Naive thymus-derived CD8-positive, alpha-beta T cell (primary cell): ENCODE results near the gene MANF. TPM values are rescaled to one million over a fixed set of nuclear protein-coding genes. Genes with fewer than 3 reads are reported as not detected.

Source experiments
- ATAC-seq, 2 donors: fragments of 150-1000 bp; cut with Tn5 transposase in 1 of 2; sonication (Bioruptor Pico), chemical (Tn5 transposase) in 1 of 2; 1 replicate in 1 of 2; 2 replicates in 1 of 2; pipeline ENCODE4 v1.10.0; 2021; ENCODE audit warnings: mild to moderate bottlenecking in 2 of 2, moderate library complexity in 2 of 2
- POLR2A ChIA-PET: fragments of 350-600 bp; sonication (Branson Sonifier 250); formaldehyde crosslinking; loops from one replicate; lab custom pipeline; 2021; ENCODE audit warnings: antibody characterized with exemption; lab: Charles Lee
- DNase-seq, 10 donors: peaks; one replicate each; pipeline versions ENCODE4 v3.0.0 to v3.0.0-alpha.2; 2020 to 2022
- H3K27ac Mint-ChIP-seq, 10 donors: one replicate each; pipeline ENCODE4 v1.8.0; 2020 to 2022; ENCODE audit warnings: mild to moderate bottlenecking in 10 of 10, mixed read lengths in 10 of 10, moderate library complexity in 4 of 10, inconsistent platforms in 1 of 10
- H3K27me3 Mint-ChIP-seq, 5 donors: one replicate each; pipeline ENCODE4 v1.8.0; 2021 to 2022; ENCODE audit warnings: mixed read lengths in 5 of 5
- H3K36me3 Mint-ChIP-seq, 3 donors: one replicate each; pipeline ENCODE4 v1.8.0; 2020 to 2022; ENCODE audit warnings: mixed read lengths in 3 of 3, mild to moderate bottlenecking in 2 of 3, inconsistent platforms in 1 of 3
- H3K4me1 Mint-ChIP-seq, 4 donors: one replicate each; pipeline ENCODE4 v1.8.0; 2021 to 2022; ENCODE audit warnings: mixed read lengths in 4 of 4
- H3K4me3 Mint-ChIP-seq, 10 donors: one replicate each; pipeline ENCODE4 v1.8.0; 2020 to 2022; ENCODE audit warnings: mild to moderate bottlenecking in 10 of 10, mixed read lengths in 10 of 10, moderate library complexity in 6 of 10, inconsistent platforms in 1 of 10
- H3K9me3 Mint-ChIP-seq, 9 donors: one replicate each; pipeline ENCODE4 v1.8.0; 2020 to 2022; ENCODE audit warnings: mixed read lengths in 9 of 9, mild to moderate bottlenecking in 3 of 9, inconsistent platforms in 1 of 9, moderate library complexity in 1 of 9
- polyA plus RNA-seq, 3 donors: library from polyadenylated mRNA; unstranded; fragments of 300-500 nt; fragmentation: Illumina TruSeq; gene quantifications; one replicate each; pipeline ENCODE4 v1.2.3, GENCODE V29; 2021
- total RNA-seq, 8 experiments: library from RNA in 2 of 8; stranded (reverse) in 2 of 8; gene quantifications; one replicate each; pipeline ENCODE4 v1.2.3 and lab custom pipeline; 2021 to 2026

Gene MANF
- total and polyA plus RNA-seq, 5 experiments from 2014 or later, result 41.6 to 56.2 (median 45.3) TPM

DNA sequence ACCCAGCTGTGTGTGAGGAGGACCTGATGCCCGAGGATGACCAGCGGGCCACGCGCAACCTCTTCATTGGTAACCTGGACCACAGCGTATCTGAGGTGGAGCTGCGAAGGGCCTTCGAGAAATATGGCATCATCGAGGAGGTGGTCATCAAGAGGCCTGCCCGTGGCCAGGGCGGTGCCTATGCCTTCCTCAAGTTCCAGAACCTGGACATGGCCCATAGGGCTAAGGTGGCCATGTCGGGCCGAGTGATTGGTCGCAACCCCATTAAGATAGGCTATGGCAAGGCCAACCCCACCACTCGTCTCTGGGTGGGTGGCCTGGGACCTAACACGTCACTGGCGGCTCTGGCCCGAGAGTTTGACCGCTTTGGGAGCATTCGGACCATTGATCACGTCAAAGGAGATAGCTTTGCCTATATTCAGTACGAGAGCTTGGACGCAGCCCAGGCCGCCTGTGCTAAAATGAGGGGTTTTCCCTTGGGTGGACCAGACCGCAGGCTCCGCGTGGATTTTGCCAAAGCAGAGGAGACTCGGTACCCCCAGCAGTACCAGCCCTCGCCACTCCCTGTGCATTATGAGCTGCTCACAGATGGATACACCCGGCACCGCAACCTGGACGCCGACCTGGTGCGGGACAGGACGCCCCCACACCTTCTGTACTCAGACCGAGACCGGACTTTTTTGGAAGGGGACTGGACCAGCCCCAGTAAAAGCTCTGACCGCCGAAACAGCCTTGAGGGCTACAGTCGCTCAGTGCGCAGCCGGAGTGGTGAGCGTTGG is 7.5 kb downstream of the MANF start:
- POLR2A ChIA-PET, result interaction anchor here (0.5 to 2.1 kb wide), 3 partner anchors 107 to 549 kb away, joined by 3 to 8 read pairs (median 6); partner anchors contain the start of genes DCAF1 and RRP9
- Mint-ChIP-seq H3K4me3 (peak overlapping the region; percentile 47 to 87 (median 72)), H3K27me3 (no peaks in the 10 kb centered on the region), H3K4me1 (peaks cover 22 to 76% (median 64%) of the 10 kb centered on the region in 4 donors), H3K36me3 (peaks cover 0 to 52% (median 21%) of the 10 kb centered on the region in 3 donors), H3K9me3 (peaks cover 0 to 10% (median 0%) of the 10 kb centered on the region in 9 donors), H3K27ac (peak overlapping the region in 9 of 10 donors; percentile 22 to 96 (median 63))
- no peak for ATAC-seq
- no peak for DNase-seq

DNA sequence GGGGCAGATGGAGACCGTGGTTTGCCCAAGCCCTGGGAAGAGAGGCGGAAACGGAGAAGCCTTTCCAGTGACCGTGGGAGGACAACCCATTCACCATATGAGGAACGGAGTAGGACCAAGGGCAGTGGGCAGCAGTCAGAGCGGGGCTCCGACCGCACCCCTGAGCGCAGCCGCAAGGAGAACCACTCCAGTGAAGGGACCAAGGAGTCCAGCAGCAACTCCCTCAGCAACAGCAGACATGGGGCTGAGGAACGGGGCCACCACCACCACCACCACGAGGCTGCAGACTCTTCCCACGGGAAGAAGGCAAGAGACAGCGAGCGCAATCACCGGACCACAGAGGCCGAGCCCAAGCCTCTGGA is 8.0 kb downstream of the MANF start:
- H3K4me3 Mint-ChIP-seq, result peak overlapping the region in 9 of 10 donors; percentile 15 to 79 (median 50)
- peaks cover 0 to 10% (median 0%) of the 10 kb centered on the region in 9 donors for H3K9me3 Mint-ChIP-seq
- POLR2A ChIA-PET, result interaction anchor here (0.5 to 2.1 kb wide), 2 partner anchors 106 to 108 kb away, joined by 6 to 8 read pairs; partner anchors contain the start of gene DCAF1
- peaks cover 0 to 52% (median 21%) of the 10 kb centered on the region in 3 donors for H3K36me3 Mint-ChIP-seq
- ATAC-seq (no peak), DNase-seq (no peak)
- H3K27me3 Mint-ChIP-seq, result no peaks in the 10 kb centered on the region
- H3K4me1 Mint-ChIP-seq, result peaks cover 19 to 70% (median 59%) of the 10 kb centered on the region in 4 donors
- H3K27ac Mint-ChIP-seq, result peak overlapping the region in 7 of 10 donors; percentile 25 to 96 (median 74)

DNA sequence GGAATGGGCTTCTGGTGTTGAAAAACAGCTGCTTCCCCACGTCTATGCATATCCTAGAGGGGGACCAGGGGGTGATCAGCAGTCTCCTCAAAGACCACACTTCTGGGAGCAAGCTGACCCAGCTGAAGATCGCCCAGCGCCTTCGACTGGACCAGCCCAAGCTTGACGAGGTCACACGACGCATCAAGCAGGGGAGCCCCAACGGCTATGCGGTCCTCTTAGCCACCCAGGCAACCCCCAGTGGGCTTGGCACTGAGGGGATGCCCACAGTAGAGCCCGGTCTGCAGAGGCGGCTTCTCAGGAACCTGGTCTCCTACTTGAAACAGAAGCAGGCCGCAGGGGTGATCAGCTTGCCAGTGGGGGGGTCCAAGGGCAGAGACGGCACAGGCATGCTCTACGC is 8.5 kb downstream of the MANF start:
- H3K4me3 Mint-ChIP-seq, result peak overlapping the region in 7 of 10 donors; percentile 10 to 73 (median 46)
- peak overlapping the region in 4 of 10 donors; percentile 59 to 86 (median 70) for H3K27ac Mint-ChIP-seq
- H3K36me3 Mint-ChIP-seq, result peaks cover 0 to 54% (median 21%) of the 10 kb centered on the region in 3 donors
- DNase-seq (no peak), ATAC-seq (no peak)
- H3K4me1 Mint-ChIP-seq, result peaks cover 19 to 67% (median 57%) of the 10 kb centered on the region in 4 donors
- no peaks in the 10 kb centered on the region for H3K27me3 Mint-ChIP-seq
- peaks cover 0 to 10% (median 0%) of the 10 kb centered on the region in 9 donors for H3K9me3 Mint-ChIP-seq
- POLR2A ChIA-PET, result interaction anchor here (1.0 kb wide), 1 partner anchor 9 kb away, joined by 4 read pairs; the partner anchor contains the start of gene MANF

DNA sequence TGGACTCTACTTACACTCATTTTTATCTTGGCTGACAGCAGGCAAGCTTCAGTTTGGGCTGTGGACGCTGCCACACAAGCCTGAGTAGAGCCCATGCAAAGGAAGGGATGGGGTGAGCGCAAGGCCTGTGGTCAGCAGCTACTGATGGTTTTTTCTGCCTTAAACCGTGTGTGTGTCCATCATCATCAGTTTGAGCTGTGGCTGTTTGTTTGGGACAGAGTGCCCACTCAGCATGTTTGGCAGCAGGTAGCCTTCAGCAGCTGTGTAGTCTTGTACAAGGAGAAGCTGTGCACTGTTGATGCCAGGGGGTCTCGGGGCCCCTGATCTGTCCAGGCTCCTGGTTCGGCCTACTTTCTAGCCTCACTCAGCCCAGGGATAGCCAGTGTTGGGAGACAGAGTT is 9.4 kb downstream of the MANF start:
- Mint-ChIP-seq H3K4me3 (peak overlapping the region in 4 of 10 donors; percentile 19 to 73 (median 56)), H3K27me3 (no peaks in the 10 kb centered on the region), H3K36me3 (peaks cover 0 to 53% (median 21%) of the 10 kb centered on the region in 3 donors), H3K9me3 (peaks cover 0 to 10% (median 0%) of the 10 kb centered on the region in 9 donors), H3K4me1 (peaks cover 16 to 61% (median 52%) of the 10 kb centered on the region in 4 donors), H3K27ac (peak overlapping the region in 9 of 10 donors; percentile 24 to 86 (median 54))
- DNase-seq (no peak), ATAC-seq (no peak)
- POLR2A ChIA-PET, result interaction anchor here (1.0 kb wide), 1 partner anchor 10 kb away, joined by 4 read pairs; the partner anchor contains the start of gene MANF

DNA sequence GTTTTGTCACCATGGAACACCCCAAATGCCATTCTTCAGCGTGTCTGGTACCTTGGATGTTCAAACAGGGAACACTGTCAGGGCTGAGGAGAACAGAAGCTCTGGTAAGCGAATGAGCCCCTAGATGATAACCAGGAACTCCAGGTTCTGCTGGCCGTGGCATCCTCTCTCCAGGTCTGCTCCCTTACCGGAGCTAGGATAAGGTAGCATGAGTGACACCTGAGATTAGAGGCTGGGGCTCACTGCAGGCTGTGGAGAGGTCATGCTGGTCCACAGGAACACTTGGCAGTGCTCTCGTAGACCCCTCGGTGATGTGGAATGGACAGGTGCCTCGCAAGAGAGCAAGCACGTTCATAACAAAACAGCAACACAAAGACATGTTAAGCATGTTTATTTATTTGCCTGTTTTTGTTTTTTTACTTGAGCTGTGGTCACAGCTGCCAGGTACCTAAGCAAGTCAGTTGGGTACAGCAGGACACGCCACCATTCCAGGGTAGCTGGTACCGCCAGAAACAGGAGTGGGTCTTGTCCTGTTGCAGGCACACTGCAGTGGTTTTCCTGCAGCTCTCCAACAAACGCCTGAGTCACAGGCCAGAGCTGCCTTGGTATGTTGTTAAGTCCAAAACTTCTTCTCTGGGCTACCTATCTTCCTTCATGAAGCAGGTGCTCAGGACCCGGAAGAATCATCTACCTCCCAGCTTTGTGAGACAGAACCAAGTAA is 10.6 kb downstream of the MANF start:
- Mint-ChIP-seq H3K4me3 (peak overlapping the region in 3 of 10 donors; percentile 23 to 62 (median 52)), H3K4me1 (peaks cover 11 to 55% (median 46%) of the 10 kb centered on the region in 4 donors), H3K36me3 (peaks cover 0 to 61% (median 21%) of the 10 kb centered on the region in 3 donors), H3K27me3 (no peaks in the 10 kb centered on the region), H3K27ac (peak overlapping the region in 9 of 10 donors; percentile 2 to 86 (median 83)), H3K9me3 (peaks cover 0 to 10% (median 0%) of the 10 kb centered on the region in 9 donors)
- POLR2A ChIA-PET, result no interaction called here
- no peak for ATAC-seq
- DNase-seq, result no peak

DNA sequence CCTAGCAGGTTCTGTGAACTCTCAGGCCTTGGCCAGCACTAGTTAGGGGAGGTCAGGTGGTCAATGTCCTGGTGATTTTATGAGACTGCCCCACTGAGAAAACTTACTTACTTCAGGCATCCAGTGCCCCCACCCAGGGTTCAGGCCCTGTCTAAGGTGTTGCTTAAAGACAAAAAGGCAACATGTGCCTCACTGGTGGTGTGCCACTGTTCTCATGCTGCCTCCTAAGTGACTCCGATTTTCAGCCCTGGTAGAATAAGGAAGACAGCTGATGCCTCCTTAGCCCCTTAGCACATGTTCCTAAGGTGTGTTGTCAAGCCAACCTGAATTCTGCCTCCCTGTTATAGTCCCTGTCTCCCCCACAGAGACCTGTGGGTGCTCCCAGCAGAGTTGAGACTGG is 11.3 kb downstream of the MANF start:
- Mint-ChIP-seq H3K36me3 (peaks cover 0 to 65% (median 24%) of the 10 kb centered on the region in 3 donors), H3K4me1 (peaks cover 10 to 52% (median 44%) of the 10 kb centered on the region in 4 donors)
- no peak for ATAC-seq

DNA sequence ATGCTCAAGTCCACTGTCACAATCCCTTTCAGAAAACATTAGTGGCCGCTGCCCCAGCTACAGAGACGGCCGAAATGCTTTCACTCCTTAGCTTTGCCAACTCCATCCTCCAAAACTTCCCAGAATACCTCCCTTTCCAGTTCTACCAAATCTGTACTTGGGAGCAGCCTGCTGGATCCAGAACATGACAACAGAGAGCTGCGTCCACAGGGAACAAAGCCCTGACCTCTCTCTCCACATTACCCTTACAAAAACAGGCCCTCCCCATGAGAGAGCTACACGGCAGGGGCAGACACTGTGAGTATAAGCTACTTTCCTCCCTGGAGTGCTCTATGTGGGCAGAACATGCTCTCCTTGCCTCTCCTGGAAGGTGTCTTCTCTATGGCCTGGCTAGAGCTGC is 12.3 kb downstream of the MANF start:
- H3K36me3 Mint-ChIP-seq, result peaks cover 0 to 74% (median 26%) of the 10 kb centered on the region in 3 donors
- ATAC-seq (no peak), DNase-seq (no peak)
- no peaks in the 10 kb centered on the region for H3K27me3 Mint-ChIP-seq
- peak overlapping the region in 7 of 10 donors; percentile 23 to 84 (median 76) for H3K27ac Mint-ChIP-seq
- H3K9me3 Mint-ChIP-seq, result peaks cover 0 to 10% (median 0%) of the 10 kb centered on the region in 9 donors
- no peak overlapping the region for H3K4me3 Mint-ChIP-seq
- POLR2A ChIA-PET, result interaction anchor here (1.2 kb wide), 1 partner anchor 11 kb away, joined by 3 read pairs; no protein-coding TSS in a partner anchor
- H3K4me1 Mint-ChIP-seq, result peaks cover 12 to 56% (median 42%) of the 10 kb centered on the region in 4 donors

More for the DNA sequence above, 11.3 kb downstream of the MANF start:
- H3K4me3 Mint-ChIP-seq, result no peak overlapping the region
- no peak for DNase-seq
- H3K9me3 Mint-ChIP-seq, result peaks cover 0 to 10% (median 0%) of the 10 kb centered on the region in 9 donors
- H3K27ac Mint-ChIP-seq, result peak overlapping the region in 9 of 10 donors; percentile 8 to 86 (median 60)
- no peaks in the 10 kb centered on the region for H3K27me3 Mint-ChIP-seq
- POLR2A ChIA-PET, result interaction anchor here (1.2 kb wide), 1 partner anchor 10 kb away, joined by 3 read pairs; no protein-coding TSS in a partner anchor

DNA sequence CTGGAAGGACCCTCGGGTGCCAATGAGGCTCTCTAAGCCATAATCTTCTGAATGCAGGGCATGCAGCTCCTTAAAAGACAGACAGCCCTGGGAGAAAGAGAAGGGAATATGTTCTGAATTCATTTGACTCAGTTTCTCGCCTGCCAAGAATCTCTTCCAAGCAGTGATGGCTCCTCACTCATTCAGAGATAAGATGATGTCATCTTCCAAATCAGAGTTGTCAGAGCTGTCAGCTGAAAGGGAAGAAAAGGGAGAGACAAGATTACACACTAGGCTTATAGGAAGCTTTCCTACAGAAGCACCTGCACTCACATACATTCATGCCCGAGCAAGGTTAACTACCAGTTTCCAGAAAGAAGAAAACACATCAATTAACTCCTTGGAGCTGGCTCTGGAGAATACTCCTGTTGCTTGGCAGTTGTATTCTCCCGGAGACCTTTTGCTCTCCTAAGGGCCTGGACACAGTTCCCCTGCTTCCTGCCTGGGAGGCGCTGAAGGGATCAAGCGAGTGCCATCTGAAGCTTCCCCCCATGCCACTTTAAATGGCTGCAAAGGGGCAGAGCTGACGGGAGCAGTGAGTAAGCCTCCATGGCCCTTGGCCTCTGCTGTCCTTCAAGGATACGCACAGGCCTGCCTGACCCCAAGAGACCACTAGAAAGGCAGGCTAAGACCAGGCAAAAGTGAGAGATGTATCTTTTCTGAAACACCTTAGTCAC is 13.7 kb downstream of the MANF start:
- Mint-ChIP-seq H3K27me3 (no peaks in the 10 kb centered on the region), H3K4me1 (peaks cover 16 to 51% (median 44%) of the 10 kb centered on the region in 4 donors), H3K36me3 (peaks cover 0 to 80% (median 25%) of the 10 kb centered on the region in 3 donors), H3K4me3 (no peak overlapping the region), H3K9me3 (peaks cover 0 to 5% (median 0%) of the 10 kb centered on the region in 9 donors), H3K27ac (peak overlapping the region in 7 of 10 donors; percentile 19 to 83 (median 40))
- DNase-seq (no peak), ATAC-seq (no peak)
- POLR2A ChIA-PET, result interaction anchor here (0.9 kb wide), 1 partner anchor 8 kb away, joined by 3 read pairs; no protein-coding TSS in a partner anchor

DNA sequence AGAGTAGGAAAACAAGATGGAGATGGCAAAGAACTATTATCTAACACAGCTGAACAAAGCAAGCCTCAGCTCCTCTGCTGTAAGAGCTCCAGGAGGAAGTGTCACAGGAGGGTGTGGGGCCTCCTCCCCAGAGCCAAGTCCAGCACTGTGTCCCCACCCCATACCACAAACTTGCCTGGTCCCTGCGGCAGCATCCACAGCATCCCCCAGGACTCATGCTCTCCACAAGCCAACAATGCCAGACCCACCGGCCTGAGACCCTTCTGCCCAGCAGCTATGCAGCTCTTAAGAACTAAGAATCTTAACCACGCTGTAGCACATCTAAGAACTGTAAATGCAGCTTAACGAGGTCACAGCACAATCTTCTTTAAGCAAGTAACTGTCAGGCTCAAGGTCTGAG is 15.1 kb downstream of the MANF start:
- Mint-ChIP-seq H3K9me3 (peaks cover 0 to under 1% (median 0%) of the 10 kb centered on the region in 9 donors), H3K27ac (peak overlapping the region; percentile 6 to 84 (median 63)), H3K4me3 (no peak overlapping the region), H3K36me3 (peaks cover 0 to 76% (median 15%) of the 10 kb centered on the region in 3 donors), H3K27me3 (no peaks in the 10 kb centered on the region), H3K4me1 (peaks cover 12 to 40% (median 39%) of the 10 kb centered on the region in 4 donors)
- POLR2A ChIA-PET, result interaction anchor here (0.9 kb wide), 1 partner anchor 10 kb away, joined by 3 read pairs; no protein-coding TSS in a partner anchor
- DNase-seq (no peak), ATAC-seq (no peak)

DNA sequence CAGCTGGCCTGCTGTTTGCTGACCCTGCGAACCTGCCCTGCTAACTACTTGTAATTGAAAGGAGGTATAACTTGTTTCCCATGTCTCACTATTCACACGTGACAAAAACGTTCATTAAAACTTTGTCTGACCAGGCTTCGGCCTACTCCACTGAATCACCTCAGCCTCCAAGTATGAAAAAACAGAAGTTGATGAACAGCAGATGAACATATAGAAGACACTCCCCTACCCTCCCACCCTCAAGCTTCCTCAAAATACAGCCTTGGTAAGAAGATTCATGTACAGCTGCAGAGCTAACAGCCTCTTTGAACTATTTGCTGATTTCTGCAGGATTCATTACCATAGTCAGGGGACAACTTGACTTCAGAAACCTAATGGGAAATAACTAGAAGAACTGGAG is 16.6 kb downstream of the MANF start:
- DNase-seq (no peak), ATAC-seq (no peak)
- Mint-ChIP-seq H3K27me3 (no peaks in the 10 kb centered on the region), H3K9me3 (no peaks in the 10 kb centered on the region), H3K27ac (peak overlapping the region in 3 of 10 donors; percentile 11 to 60 (median 57)), H3K36me3 (peaks cover 0 to 74% (median 13%) of the 10 kb centered on the region in 3 donors), H3K4me1 (peaks cover 12 to 32% (median 29%) of the 10 kb centered on the region in 4 donors), H3K4me3 (no peak overlapping the region)
- POLR2A ChIA-PET, result no interaction called here

DNA sequence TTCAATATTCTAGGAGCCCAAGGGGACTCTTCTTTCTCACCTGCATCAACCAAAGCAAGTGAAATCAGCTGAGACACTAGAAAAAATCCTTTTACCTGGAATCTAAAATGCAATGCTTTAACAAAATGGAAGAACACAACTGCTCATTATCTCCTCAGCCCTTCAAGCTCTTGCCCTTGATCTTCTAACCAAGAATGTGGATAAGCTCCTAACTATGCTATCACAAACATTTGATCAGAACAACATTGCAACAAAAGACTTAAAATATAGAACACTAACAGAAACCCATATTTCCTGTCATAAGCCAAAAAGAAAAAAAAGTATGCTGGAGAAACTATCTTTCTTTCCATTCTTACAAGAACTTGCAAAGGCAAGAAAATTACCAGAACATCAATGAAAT is 18.6 kb downstream of the MANF start:
- Mint-ChIP-seq H3K4me3 (peak overlapping the region in 2 of 10 donors; percentile 56), H3K4me1 (peaks cover 12 to 32% (median 23%) of the 10 kb centered on the region in 4 donors), H3K9me3 (no peaks in the 10 kb centered on the region), H3K36me3 (peaks cover 0 to 76% (median 11%) of the 10 kb centered on the region in 3 donors), H3K27me3 (no peaks in the 10 kb centered on the region), H3K27ac (peak overlapping the region; percentile 2 to 93 (median 68))
- ATAC-seq (no peak), DNase-seq (no peak)
- POLR2A ChIA-PET, result no interaction called here
